Measurements from ENCODE around the gene GABRG3. TPM values are rescaled to one million over a fixed set of nuclear protein-coding genes. Genes with fewer than 3 reads are reported as not detected.

GABRG3 gene
- polyA plus RNA-seq (2012; ENCODE audit: insufficient read length, low read depth), result not detected

DNA sequence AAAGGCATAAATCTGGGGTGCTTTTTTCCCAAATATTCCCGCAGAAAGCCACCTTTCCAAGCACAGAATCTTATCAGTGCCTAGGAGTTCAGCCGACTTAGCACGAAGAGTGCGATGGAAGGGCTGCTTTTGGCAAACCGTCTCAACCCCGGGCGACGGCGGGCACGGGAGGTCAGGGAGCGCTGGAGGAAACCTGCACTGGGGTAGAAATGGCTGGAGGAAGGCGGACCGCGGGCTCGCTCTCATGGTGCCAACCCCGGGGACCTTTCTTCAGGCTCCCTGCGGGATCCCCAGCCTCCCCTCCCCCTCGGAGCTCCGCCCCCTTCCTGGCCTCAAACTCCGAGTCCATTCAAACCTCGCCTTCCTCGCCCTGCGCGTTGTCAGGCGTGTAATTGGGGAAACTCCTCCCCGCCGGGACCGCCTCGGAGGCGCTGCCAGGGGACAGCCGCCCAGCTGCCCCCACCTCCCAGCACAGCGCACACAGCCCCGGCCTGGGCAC, at the start of gene GABRG3:
Gene GABRG3, plus strand, starts transcription at position 470 of the 499 bp plus-strand sequence.
- TF ChIP-seq FOXP2 (optimal IDR thresholded peaks at IDR 0.05; ENCODE audit: borderline replicate concordance, extremely low read depth, extremely low read length, insufficient read depth), result no peak
- no peak for TF ChIP-seq REST (IDR thresholded peaks at IDR 0.05; ENCODE audit: insufficient read depth in 1 of 2, low read depth in 2 of 2, low read length in 2 of 2)
- TF ChIP-seq TAF1 (IDR thresholded peaks at IDR 0.05; ENCODE audit: borderline replicate concordance, insufficient read depth, low read length), result no peak
- TF ChIP-seq SIN3A (IDR thresholded peaks at IDR 0.05; ENCODE audit: borderline replicate concordance, insufficient read depth, low read length), result no peak
- no peak for TF ChIP-seq POLR2AphosphoS5 (IDR thresholded peaks at IDR 0.05; ENCODE audit: low read depth, low read length)

GRCh38 chr15:26921433-26921832, 49.5 kb upstream of the GABRG3 start:
- TF ChIP-seq FOXP2 (optimal IDR thresholded peaks at IDR 0.05; ENCODE audit: borderline replicate concordance, extremely low read depth, extremely low read length, insufficient read depth) (no peak), POLR2AphosphoS5 (IDR thresholded peaks at IDR 0.05; ENCODE audit: low read depth, low read length) (no peak), SIN3A (IDR thresholded peaks at IDR 0.05; ENCODE audit: borderline replicate concordance, insufficient read depth, low read length) (no peak), TAF1 (IDR thresholded peaks at IDR 0.05; ENCODE audit: borderline replicate concordance, insufficient read depth, low read length) (no peak), REST (IDR thresholded peaks at IDR 0.05; ENCODE audit: insufficient read depth in 1 of 2, low read depth in 2 of 2, low read length in 2 of 2) (no peak)

- TF ChIP-seq REST (IDR thresholded peaks at IDR 0.05; ENCODE audit: insufficient read depth in 1 of 2, low read depth in 2 of 2, low read length in 2 of 2) (no peak), SIN3A (IDR thresholded peaks at IDR 0.05; ENCODE audit: borderline replicate concordance, insufficient read depth, low read length) (no peak), TAF1 (IDR thresholded peaks at IDR 0.05; ENCODE audit: borderline replicate concordance, insufficient read depth, low read length) (no peak), FOXP2 (optimal IDR thresholded peaks at IDR 0.05; ENCODE audit: borderline replicate concordance, extremely low read depth, extremely low read length, insufficient read depth) (no peak), POLR2AphosphoS5 (IDR thresholded peaks at IDR 0.05; ENCODE audit: low read depth, low read length) (no peak)
Observed at GRCh38 chr15:26926081-26926480, 44.9 kb upstream of the GABRG3 start.

DNA sequence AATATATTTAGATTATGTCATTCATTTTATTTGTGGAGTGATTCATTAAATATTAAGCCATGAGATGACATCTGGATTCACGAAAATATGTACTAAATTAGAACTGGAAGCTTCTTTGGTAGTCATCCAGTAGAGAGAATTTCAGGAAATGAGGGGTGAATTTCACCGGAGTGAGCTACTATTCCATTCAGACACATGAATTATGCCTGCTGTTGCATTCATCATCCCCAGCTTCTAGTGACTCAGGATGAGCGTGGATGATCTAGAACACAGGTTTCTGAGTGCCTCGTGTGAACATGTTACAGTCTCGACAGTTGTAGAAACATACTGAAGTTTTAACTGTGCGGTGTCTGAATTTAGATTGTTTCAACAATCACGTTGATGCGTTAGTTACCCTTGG, 42.9 kb upstream of the GABRG3 start:
- no peak for TF ChIP-seq SIN3A (IDR thresholded peaks at IDR 0.05; ENCODE audit: borderline replicate concordance, insufficient read depth, low read length)
- no peak for TF ChIP-seq REST (IDR thresholded peaks at IDR 0.05; ENCODE audit: insufficient read depth in 1 of 2, low read depth in 2 of 2, low read length in 2 of 2)
- TF ChIP-seq FOXP2 (optimal IDR thresholded peaks at IDR 0.05; ENCODE audit: borderline replicate concordance, extremely low read depth, extremely low read length, insufficient read depth), result no peak
- no peak for TF ChIP-seq TAF1 (IDR thresholded peaks at IDR 0.05; ENCODE audit: borderline replicate concordance, insufficient read depth, low read length)
- TF ChIP-seq POLR2AphosphoS5 (IDR thresholded peaks at IDR 0.05; ENCODE audit: low read depth, low read length), result no peak

Data from PFSK-1 (cell line).